ENCODE data around the gene CFD.
"Not testable (repeated sequence)": the region's sequence is repeated elsewhere in the genome, so short reads cannot be mapped to it uniquely, and the experiment has no call there.

Gene CFD

DNA sequence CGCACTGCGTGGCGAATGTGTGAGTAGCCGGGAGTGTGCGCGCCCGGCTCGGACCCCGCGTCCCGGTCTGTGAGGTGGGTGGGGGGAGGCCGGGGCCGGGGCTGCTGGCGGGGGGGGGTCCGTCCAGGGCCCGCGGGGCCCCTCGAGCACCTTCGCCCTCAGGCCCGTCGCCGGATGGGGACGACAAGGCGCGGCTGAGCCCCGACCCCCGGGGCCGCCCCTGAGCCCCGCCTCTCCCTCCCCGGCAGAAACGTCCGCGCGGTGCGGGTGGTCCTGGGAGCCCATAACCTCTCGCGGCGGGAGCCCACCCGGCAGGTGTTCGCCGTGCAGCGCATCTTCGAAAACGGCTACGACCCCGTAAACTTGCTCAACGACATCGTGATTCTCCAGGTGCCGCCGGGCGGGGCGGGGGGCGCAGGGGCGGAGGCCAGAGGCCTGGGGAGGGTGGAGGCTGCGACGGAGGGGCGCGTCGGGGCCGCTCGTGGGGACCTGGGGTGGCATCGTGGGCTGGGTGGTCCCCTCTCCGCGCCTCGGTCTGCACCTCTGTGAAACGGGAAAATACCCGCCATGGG, 6.4 kb upstream of the CFD start:
- no peak for DNase-seq

- not testable (repeated sequence) for DNase-seq
Measured at GRCh38 chr19:853614-854220, 5.7 kb upstream of the CFD start.

DNA sequence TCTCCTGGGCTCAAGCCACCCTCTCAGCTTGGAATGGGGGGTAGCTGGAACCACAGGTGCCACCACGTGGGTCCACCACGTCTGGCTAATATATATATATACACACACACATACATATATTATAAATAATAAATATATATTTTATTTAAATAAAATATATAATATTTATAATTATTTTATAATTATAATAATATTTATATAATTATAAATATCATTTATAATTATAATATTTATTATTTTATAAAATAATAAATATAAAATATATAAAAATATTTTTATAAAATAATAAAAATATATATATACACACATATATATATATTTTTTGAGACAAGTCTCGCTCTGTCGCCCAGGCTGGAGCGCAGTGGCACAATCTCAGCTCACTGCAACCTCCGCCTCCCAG, 4.9 kb upstream of the CFD start:
- no peak for DNase-seq

DNA sequence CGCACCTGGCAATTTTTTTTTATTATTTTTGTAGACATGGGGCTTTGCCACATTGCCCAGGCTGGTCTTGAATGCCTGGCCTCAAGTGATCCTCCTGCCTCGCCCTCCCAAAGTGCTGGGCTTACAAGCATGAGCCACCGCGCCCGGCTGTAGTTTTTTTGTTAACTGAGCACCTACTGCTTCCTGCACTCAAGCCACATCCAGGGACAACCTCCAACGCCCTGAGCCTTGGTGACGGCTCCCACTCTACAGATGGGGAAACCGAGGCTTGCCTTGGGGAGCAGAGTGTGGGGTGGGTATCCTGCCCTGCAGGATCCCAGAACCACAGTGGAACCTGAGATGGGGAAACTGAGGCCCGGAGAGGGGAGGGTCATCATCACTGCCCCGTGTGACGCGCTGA, 4.3 kb upstream of the CFD start:
- no peak for DNase-seq

DNA sequence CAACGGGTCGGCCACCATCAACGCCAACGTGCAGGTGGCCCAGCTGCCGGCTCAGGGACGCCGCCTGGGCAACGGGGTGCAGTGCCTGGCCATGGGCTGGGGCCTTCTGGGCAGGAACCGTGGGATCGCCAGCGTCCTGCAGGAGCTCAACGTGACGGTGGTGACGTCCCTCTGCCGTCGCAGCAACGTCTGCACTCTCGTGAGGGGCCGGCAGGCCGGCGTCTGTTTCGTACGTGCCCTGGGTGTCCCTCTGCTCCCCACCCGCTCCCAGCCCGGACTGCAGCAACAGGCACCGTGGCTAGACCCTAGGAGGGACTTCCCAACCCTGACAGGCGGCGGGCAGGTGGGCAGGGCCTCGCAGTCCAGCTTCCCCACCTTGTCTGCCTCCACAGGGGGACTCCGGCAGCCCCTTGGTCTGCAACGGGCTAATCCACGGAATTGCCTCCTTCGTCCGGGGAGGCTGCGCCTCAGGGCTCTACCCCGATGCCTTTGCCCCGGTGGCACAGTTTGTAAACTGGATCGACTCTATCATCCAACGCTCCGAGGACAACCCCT, 3.8 kb upstream of the CFD start:
- no peak for DNase-seq

- DNase-seq = no peak
Measured at GRCh38 chr19:858284-858683, 1.2 kb upstream of the CFD start.

DNA sequence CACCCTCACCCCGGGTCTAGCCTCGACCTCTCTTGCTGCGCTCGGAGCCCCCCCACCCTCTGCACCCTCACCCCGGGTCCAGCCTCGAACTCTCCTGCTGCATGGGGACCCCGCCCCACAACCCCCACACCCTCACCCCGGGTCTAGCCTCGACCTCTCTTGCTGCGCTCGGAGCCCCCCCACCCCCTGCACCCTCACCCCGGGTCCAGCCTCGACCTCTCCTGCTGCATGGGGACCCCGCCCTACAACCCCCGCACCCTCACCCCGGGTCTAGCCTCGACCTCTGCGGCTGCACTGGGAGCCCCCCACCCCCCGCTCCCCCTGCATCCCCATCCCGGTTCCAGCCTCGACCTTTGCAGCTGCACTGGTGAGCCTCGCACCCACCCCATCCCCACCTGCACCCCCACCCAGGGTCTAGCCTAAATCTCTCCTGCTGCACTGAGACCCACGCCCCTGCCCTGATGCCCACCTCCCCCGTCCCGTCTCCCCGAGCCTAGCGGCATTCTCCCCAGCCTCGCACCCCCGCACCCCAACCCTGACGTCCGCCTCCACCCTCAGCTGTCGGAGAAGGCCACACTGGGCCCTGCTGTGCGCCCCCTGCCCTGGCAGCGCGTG, 1.8 kb downstream of the CFD start:
- no peak for DNase-seq

DNA sequence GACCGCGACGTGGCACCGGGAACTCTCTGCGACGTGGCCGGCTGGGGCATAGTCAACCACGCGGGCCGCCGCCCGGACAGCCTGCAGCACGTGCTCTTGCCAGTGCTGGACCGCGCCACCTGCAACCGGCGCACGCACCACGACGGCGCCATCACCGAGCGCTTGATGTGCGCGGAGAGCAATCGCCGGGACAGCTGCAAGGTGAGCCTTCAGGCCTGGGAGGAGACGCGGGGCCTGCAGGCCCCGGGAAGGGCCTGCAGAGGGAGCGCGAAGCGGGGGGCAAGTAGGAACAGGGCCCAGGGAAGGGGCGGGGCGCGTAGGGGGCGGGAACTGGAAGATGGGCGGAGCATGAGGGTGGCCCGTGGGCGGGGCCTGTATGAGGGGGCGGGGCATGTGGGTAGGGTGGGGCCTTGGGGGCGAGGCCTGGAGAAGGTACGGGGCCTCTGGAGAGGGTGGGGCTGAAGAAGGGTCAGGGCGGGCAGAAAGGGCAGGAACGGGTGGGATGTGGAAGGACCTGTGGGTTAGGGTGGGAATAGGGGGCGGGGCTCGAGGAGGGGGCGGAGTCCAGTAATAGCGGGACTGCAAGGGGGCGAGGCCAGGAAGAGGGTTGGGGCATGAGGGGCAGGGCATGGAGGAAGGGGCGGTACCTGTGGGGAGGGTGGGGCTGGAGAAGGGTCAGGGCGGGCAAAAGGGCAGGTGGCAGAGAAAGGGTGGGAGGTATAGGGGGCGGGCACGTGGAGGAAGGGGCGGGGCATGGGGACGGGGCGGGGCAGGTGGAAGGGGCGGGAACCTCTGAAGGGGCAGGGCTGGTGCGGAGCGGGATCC, 2.5 kb downstream of the CFD start:
- DNase-seq = peak; percentile 13

GRCh38 chr19:862581-863314, 3.3 kb downstream of the CFD start:
- peak; percentile 41 for DNase-seq

GRCh38 chr19:863315-863620, 3.8 kb downstream of the CFD start:
- no peak for DNase-seq

- no peak for DNase-seq
Measured at GRCh38 chr19:866769-867300, 7.4 kb downstream of the CFD start.

DNA sequence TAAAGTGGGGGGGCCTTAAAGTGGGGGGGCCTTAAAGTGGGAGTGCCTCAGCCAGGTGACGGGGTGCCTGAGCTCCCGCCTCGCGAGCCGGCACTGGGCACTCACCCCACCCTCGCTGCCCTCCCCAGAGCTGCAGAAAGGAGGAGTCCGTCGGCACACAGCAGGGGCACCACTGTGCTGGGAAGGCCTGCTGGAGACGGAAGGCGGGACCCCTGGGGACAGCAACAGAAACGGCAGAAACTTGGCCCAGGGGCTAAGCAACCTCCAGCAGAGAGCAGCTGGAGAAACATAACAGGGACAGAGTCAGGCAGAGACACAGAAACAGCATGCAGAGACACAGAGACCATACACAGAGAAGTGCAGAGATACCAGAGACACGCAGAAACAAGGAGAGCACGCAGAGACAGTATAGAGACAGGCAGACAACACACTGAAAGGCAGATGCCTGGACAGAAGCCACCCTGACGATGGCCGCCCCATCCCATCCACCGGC, 7.9 kb downstream of the CFD start:
- no peak for DNase-seq

GRCh38 chr19:867855-868457, 8.5 kb downstream of the CFD start:
- DNase-seq = no peak

GRCh38 chr19:868458-869244, 9.2 kb downstream of the CFD start:
- no peak for DNase-seq

GRCh38 chr19:869245-870177, 10.0 kb downstream of the CFD start:
- peak; percentile 96 for DNase-seq

DNA sequence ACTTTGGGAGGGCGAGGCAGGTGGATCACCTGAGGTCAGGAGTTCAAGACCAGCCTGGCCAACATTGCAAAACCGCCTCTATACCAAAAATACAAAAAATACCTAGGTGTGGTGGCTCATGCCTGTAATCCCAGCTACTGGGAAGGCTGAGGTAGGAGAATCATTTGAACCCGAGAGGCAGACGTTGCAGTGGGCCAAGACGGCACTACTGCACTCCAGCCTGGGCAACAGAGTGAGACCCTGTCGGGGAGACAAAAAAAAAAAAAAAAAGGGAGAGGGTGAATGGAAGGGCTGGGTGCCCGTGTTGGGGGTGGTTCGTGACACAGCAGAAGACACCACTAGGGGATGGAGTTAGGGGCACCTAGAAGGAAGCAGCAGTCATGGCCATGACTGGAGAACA, 10.8 kb downstream of the CFD start:
- DNase-seq = no peak

GRCh38 chr19:870963-871401, 11.5 kb downstream of the CFD start:
- no peak for DNase-seq

GRCh38 chr19:871446-872265, 12.2 kb downstream of the CFD start:
- DNase-seq = no peak

All from fibroblast of upper back skin (primary cell).